ENCODE measurements around the gene CRIP1. TPM values are rescaled to one million over a fixed set of nuclear protein-coding genes. Genes with fewer than 3 reads are reported as not detected.

The CRIP1 gene
- total and polyA plus RNA-seq, 2 donors (not counting 3 experiments of a cell fraction or from before 2014, with no cell fraction given) = 3.1 to 8.1 TPM

- no peak overlapping the region for H3K4me3 ChIP-seq (replicated peaks in 1 of 3; ENCODE audit: insufficient read depth in 1 of 3, low read depth in 1 of 3, low read length in 3 of 3)
- no peaks in the 10 kb centered on the region for H3K9me1 ChIP-seq (replicated peaks; ENCODE audit: control insufficient read depth, extremely low read depth, insufficient read depth, low read length)
- peaks cover 2% of the 10 kb centered on the region for H3K4me1 ChIP-seq (ENCODE audit: control insufficient read depth, extremely low read depth, insufficient read depth, low read length)
- FAIRE-seq = no peak
- no peak overlapping the region for H3K4me2 ChIP-seq (ENCODE audit: insufficient read depth, low read length)
- H3K9me3 ChIP-seq (replicated peaks; ENCODE audit: control insufficient read depth, insufficient read depth, low read length) = no peaks in the 10 kb centered on the region
- TF ChIP-seq MAX (IDR thresholded peaks at IDR 0.05; ENCODE audit: insufficient read depth, insufficient read length) (no peak), CTCF (IDR thresholded peaks at IDR 0.05; ENCODE audit: extremely low read depth in 1 of 2, insufficient read depth in 1 of 2, low read depth in 1 of 2, low read length in 2 of 2) (no peak), MYC (IDR thresholded peaks at IDR 0.05; ENCODE audit: low read depth, low read length) (no peak), POLR2A (IDR thresholded peaks at IDR 0.05; ENCODE audit: low read depth, low read length) (no peak), EZH2 (IDR thresholded peaks at IDR 0.05; ENCODE audit: borderline replicate concordance, low read depth, low read length, severe bottlenecking) (no peak), POLR2AphosphoS5 (IDR thresholded peaks at IDR 0.05; ENCODE audit: insufficient read depth, low read depth, low read length) (no peak), JUN (IDR thresholded peaks at IDR 0.05; ENCODE audit: borderline replicate concordance, insufficient read depth, insufficient read length, low read depth) (no peak), FOS (IDR thresholded peaks at IDR 0.05; ENCODE audit: borderline replicate concordance, insufficient read depth, low read length) (no peak), GATA2 (IDR thresholded peaks at IDR 0.05; ENCODE audit: insufficient read depth, insufficient read length, low read depth, low read length) (no peak)
- no peaks in the 10 kb centered on the region for H3K36me3 ChIP-seq (ENCODE audit: control insufficient read depth in 2 of 2, extremely low read depth in 1 of 2, insufficient read depth in 2 of 2, low read length in 2 of 2)
- CTCF ChIA-PET = interaction anchor here (1.7 to 5.1 kb wide), 6 partner anchors 7 to 117 kb away, joined by 6 to 239 read pairs (median 24); no protein-coding TSS in a partner anchor
- H3K9ac ChIP-seq (replicated peaks; ENCODE audit: extremely low read depth, insufficient read depth, low read length) = no peak overlapping the region
- H2AFZ ChIP-seq (ENCODE audit: low read depth, low read length) = no peak overlapping the region
- dilution Hi-C loops (cut with MboI; ENCODE audit: extremely low pct_ligation_motif_present, low sequenced_read_pairs) = no loop called here
- DNase-seq (ENCODE audit: low read depth, low spot score) = no peak
- peaks cover 0 to 12% of the 10 kb centered on the region in 2 experiments for H3K27me3 ChIP-seq (ENCODE audit: control insufficient read depth in 2 of 2, insufficient read depth in 2 of 2, low read length in 2 of 2)
- intact Hi-C loops (cut with micrococcal nuclease) = no loop called here
- no peaks in the 10 kb centered on the region for H4K20me1 ChIP-seq (replicated peaks; ENCODE audit: control insufficient read depth, extremely low read depth, insufficient read depth, low read length)
- POLR2A ChIA-PET = no interaction called here
- H3K79me2 ChIP-seq (ENCODE audit: control insufficient read depth, insufficient read depth, low read length) = peaks cover 3% of the 10 kb centered on the region
- no TSS peak for BruUV-seq (replicated peaks)
- no peak overlapping the region for H3K27ac ChIP-seq (ENCODE audit: insufficient read depth, low read depth, low read length)
These were observed 1.5 kb downstream of the CRIP1 start for GRCh38 chr14:105487986-105488777.

Data from endothelial cell of umbilical vein (primary cell).